ENCODE results near the gene ARRDC1.
"Not testable (repeated sequence)": the region's sequence is repeated elsewhere in the genome, so short reads cannot be mapped to it uniquely, and the experiment has no call there.

ARRDC1 gene

DNA sequence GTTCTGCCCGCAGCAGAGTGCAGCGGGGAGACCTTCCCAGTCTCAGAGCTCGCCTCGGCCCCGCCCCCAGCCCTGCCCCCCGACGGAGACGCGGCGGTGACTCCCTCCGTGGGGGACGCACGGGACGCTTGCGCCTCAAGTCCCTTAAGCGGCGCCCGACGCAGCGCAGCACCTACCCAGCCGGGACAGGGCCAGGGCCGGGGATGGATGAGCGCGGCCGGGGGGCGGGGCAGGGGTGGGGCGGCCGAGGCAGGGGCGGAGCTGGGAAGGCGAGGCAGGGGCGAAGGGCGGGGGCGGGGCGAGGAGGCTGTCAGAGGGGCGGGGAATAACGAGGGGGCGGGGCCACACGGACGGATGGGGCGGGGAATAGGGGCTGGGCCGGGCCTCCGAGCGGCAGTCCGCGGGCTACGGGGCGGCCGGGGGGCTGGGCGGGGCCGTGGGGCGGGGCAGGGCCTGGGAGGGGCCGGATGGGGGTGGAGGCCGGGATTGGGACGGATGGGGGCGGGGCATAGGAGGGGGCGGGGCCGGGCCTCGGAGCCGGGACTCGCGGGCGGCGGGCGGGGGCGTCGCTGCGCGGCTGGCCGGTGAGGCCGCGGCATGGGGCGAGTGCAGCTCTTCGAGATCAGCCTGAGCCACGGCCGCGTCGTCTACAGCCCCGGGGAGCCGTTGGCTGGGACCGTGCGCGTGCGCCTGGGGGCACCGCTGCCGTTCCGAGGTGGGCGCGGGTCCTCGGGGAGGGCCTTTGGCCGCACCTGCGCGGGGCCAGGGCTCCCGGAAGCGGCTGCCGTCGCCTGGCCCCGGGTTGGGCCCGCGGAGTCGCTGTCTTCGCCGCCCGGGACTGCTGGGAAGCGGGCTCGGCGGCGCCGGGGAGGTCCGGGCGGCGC is at the start of gene ARRDC1:
TSS of gene ARRDC1 (plus strand) at position 566 of the 884 bp plus-strand sequence. CDS start at position 598, 32 bp downstream.
- peak; percentile 95 for DNase-seq

DNA sequence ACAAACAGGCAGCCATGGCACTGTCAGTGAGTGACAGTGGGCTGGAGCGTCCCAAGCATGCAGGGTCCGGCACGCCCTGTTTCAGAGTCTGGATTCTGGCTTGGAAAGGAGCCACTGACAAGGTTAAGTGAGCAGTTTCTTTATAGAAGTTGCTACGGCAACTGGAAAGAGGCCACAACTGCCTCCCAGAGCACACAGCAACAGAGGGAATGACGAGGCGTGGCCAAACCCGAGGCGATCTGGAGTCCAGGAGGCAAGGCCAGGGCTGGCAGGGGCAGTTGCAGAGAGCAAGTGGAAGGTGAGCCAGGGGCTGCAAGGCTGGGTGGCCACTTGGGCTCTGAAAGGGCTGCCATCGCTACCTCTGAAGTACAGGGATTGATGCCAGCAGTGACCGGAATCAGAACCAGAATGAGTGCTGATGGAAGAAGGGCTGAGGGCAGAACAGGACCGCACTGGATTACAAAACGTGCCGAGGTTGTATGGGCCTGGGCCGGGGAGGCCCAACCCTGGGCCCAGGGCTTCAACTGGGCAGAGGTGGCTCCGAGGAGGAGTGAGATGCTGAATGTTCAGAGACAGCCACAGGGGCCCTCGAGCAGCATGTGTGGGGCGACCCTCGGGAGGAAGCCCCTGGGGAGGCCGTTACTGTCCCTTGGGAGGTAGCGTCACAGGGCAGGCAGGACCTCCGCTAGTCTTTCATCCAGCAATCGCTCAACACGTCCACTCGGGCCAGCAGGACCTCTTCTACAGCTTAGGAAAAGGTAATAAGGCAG is 49.2 kb upstream of the ARRDC1 start:
- no peak for DNase-seq

DNA sequence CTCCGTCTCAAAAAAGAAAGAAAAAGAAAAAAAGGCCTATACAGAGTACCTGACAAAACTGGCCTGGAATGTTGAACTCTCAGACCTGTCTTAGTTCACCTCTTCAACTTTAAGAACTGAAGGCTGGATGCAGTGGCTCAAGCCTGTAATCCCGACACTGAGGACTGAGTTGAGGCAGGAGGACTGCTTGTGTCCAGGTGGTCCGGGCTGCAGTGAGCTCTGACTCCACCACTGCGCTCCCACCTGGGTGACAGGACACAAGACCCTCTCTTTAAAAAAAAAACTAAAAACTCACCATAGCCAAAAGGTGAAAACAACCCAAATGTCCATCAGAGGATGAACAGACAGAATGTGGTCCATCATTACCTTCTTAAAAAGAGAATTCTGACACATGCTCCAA is 47.4 kb upstream of the ARRDC1 start:
- no peak for DNase-seq

DNA sequence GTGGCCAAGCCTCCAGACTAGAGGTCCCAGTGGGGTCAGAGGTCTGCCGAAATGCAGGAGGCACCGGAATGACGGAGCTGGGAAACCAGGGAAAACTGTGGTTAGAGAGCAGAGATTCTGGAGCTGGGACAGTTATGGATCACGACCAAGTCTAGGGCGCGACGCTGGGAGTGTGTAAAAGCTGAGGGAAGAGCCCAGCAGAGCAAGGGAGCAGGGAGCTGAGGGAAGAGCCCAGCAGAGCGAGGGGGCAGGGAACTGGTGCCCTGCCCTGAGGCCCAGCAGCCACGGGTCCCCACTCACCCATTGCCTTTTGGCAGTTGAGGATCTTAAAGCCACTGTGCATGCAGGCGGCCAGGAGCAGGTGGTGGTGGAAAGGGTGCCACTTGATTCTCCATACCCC is 41.4 kb upstream of the ARRDC1 start:
- no peak for DNase-seq

- DNase-seq, result no peak
Measured at GRCh38 chr9:137564817-137565411, 40.6 kb upstream of the ARRDC1 start.

DNA sequence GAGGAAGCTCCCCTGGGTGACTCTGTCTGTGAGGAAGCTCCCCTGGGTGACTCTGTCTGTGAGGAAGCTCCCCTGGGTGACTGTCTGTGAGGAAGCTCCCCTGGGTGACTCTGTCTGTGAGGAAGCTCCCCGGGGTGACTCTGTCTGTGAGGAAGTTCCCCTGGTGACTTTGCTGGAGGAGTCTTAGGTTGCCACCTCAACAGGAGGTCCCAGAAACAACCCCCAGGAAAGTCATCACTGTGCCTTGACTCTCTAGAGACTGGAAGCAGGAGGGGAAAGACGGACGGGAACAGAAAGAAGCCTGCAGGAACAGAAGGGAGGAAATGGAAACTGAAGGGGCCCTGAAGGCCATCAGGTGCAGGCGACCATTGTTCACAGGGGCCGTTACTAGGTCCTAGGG is 37.0 kb upstream of the ARRDC1 start:
- DNase-seq, result not testable (repeated sequence)

GRCh38 chr9:137569609-137570203 is 35.8 kb upstream of the ARRDC1 start:
- no peak for DNase-seq

DNA sequence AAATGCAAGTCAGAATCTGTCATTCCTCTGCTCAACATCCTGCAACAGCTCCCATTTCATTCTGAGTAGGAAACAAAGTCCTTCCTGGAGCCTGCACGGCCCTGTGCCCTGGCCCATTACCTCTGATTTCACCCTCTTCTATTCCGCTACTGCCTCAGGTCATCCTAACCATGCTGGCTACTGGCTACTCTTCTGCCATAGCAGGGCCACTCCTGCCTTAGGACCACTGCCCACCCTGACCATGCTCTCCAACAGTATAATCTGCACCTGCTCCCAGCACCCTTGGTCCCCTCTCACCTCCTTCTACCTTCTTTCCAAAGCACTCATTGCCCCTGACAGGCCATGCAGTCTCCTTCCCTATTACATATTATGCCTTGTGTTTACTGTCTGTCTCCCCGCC is 34.9 kb upstream of the ARRDC1 start:
- no peak for DNase-seq

GRCh38 chr9:137574192-137574591 is 31.3 kb upstream of the ARRDC1 start:
- DNase-seq, result no peak

DNA sequence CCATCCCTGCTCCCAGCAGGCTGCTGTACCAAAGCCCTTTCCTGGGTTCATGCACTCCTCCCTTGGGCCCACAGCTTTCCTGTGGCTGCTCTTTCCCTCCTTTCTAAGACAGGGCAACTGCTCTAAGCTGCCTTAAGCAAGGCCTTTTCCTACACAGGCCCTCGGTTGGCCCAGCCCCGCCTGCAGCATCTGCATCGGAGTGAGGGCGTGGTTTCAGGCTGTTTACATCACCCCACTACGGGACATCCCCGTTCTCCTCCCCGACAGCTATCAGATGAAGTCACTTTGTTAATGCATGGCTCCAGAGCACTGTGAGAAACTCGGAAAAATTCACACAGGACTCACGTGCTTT is 30.1 kb upstream of the ARRDC1 start:
- DNase-seq, result no peak

DNA sequence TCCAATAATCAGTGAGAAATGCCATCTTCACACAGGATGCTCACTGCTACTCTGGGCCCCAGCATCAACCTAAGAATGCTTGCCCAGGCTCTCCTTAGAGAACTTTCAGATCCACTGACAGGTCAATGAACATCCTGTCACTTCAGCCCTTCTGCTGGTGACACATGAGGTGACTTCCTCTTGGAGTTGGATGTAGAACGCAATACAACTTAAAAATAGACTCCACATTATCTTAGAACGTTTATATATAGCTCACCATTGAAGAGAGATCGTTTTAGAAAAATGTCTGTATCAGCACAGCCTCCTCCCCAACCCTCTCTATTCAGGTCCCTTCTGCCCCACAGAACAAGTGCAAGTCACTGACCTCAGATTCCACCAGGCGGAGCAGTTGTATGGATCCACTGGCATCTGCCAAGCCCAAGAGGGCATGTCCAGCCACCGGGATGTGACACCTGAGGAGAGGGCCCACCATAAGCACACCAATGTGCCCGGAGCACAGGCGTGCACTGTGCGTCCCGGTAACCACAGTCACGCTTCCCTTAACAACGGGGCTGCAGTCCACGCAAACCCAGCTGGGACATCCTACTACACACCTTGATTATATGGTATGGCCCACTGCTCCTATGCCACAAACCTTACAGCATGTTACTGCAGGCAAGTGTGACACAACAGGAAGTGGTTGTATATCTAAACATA is 29.6 kb upstream of the ARRDC1 start:
- no peak for DNase-seq

- DNase-seq, result peak; percentile 99
Measured at GRCh38 chr9:137578518-137579258, 26.8 kb upstream of the ARRDC1 start, which contains the start of gene DPH7. TSS of gene DPH7 (minus strand) at chr9:137578925. CDS start at chr9:137578777, 148 bp downstream.

GRCh38 chr9:137579259-137579604 is 26.3 kb upstream of the ARRDC1 start:
- DNase-seq, result no peak

DNA sequence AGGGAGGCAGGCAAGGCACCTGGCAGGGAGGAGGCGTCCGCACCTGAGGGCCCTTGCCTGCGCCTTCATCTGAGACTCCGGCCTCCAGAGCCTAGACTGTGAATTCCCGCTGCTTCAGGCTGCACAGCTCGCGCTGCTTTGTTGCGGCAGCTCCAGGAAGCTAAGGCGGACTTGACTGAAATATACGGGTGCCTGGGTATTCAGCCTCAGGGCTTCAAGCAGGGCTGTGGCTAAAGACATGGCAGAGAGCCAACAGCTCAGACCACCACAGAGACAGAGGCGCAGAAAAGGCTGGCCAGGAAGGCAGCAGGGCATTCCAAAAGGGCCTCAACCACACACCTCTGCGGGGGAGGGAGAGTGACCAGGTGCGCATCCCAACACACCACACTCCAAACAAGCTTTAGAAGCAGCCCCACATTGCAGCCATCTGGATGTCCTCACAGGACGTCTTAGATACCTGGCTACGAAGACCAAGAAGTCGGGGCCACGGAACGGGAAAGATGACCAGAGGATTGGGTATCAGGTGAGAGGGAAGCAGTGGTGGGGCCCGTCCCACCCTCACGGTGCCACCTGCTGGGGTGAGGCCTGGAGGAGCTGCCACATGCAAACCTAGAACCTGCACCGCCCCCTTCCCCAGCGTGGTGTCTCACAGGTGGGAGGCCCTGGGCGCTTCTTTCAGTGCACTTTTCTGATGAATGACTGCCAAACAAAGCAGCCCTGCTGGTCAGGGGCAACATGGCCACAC is 25.1 kb upstream of the ARRDC1 start:
- no peak for DNase-seq

DNA sequence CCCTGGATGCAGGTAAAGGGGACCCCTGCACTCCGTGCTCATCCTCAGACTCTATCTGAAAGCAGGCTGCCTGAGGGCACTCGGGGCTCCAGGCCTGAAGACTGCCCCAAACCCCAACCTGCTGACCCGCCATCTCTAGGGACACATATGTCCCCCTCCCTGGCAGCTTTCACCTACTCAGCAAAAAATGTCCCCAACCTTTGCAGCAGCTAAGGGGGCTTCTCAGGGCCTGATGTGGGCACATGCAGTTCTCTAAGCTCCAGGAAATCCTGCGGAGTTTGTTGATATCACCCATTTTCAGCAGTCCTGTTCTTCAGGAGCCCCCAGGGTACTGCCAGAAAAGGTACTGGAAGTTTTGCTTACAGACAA is 24.5 kb upstream of the ARRDC1 start:
- no peak for DNase-seq

- DNase-seq, result no peak
Measured at GRCh38 chr9:137581361-137582285, 23.9 kb upstream of the ARRDC1 start.

GRCh38 chr9:137582286-137582860 is 23.1 kb upstream of the ARRDC1 start:
- no peak for DNase-seq

DNA sequence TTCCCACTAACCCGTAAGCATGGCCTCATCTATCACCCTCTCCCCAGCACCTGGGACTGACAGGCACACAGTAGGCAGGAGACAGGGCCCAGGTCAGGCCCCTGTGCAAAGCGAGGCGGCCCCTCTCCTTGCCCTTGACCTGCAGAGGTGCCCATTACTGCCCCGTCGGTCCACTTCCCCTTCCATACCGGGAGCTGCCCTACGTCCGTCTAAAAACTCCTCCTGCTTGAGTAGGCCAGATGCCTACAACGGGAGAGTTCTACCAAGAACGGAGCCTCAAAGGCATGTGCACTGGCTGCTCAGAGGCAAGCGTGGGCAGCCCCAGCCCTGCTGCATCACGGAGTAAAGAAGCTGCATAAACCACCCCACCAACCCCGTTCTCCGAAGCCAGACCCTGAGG is 22.1 kb upstream of the ARRDC1 start:
- DNase-seq, result no peak

DNA sequence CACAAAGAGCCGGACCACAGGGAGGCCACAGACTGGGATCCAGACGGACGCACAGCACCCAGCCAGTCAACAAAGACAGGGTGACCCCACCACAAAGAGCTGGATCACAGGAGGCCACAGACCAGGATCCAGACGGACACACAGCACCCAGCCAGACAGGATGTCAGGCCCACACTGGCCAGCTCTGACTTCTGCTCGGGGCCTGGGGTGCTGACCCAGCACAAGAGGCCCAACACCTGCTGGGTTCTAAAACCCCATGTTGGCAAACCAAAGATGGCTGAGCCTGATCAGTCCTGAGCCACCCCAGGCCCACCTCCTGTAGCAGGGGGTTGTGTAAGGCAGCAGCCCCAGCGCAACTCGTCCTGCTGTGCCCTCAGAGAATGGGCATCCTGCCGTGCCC is 21.5 kb upstream of the ARRDC1 start:
- DNase-seq, result no peak

DNA sequence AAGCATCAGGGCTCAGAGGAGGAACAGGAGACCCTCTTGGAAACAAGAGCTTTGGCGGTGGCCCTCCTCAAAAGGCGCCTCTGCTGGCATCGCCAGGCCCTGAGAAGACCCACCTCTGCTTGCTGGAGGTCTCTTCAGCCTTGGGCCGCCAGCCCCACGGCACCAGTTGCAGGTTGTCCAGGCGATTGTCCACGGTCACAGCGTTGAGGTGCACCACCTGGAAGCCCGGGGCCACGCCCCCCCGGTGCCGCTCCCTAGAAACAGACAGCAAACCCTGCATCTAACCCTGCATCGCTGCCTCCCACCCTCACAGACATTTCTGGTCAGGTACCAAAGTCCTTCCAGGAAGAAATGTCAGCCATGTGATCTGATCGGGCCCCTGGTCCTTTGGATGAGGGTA is 18.6 kb upstream of the ARRDC1 start:
- no peak for DNase-seq

All from activated CD8-positive, alpha-beta memory T cell treated with anti-CD3 and anti-CD28 coated beads for 24 hours (primary cell).